Measurements from ENCODE around the gene MED1.

MED1 gene

GRCh38 chr17:39461113-39461925 lies 10.3 kb upstream of the MED1 start, which contains the start of gene CDK12 (continued):
- TF ChIP-seq ZNF311 (tag by site-specific recombination; IDR thresholded peaks at IDR 0.05; ENCODE audit: borderline replicate concordance) (no peak), ZNF701 (tag by site-specific recombination; IDR thresholded peaks at IDR 0.05) (no peak), ZNF785 (tag by site-specific recombination; IDR thresholded peaks at IDR 0.05) (no peak), ZNF549 (tag by site-specific recombination; IDR thresholded peaks at IDR 0.05) (no peak), ZFP3 (tag by site-specific recombination; IDR thresholded peaks at IDR 0.05; ENCODE audit: low read depth) (no peak), ZNF426 (tag by site-specific recombination; IDR thresholded peaks at IDR 0.05) (no peak), ZNF791 (tag by site-specific recombination; IDR thresholded peaks at IDR 0.05) (no peak), BCL11A (tag by site-specific recombination; IDR thresholded peaks at IDR 0.05; ENCODE audit: low read depth) (no peak), EGR2 (tag by site-specific recombination; IDR thresholded peaks at IDR 0.05; ENCODE audit: low read depth) (no peak), KLF9 (tag by site-specific recombination; IDR thresholded peaks at IDR 0.05; ENCODE audit: low read depth) (peak; percentile 90), INSM2 (tag by site-specific recombination; IDR thresholded peaks at IDR 0.05) (peak; percentile 87), GLI2 (tag by site-specific recombination; IDR thresholded peaks at IDR 0.05; ENCODE audit: borderline replicate concordance, low read depth) (no peak), ZNF37A (tag by site-specific recombination; IDR thresholded peaks at IDR 0.05) (no peak; the same call in 1 of the 2 replicates), ZNF214 (tag by site-specific recombination; IDR thresholded peaks at IDR 0.05; ENCODE audit: borderline replicate concordance) (no peak), ZNF26 (tag by site-specific recombination; IDR thresholded peaks at IDR 0.05) (no peak), ZNF449 (tag by site-specific recombination; IDR thresholded peaks at IDR 0.05) (peak; percentile 75; the same call in 1 of the 2 replicates), HOXC10 (CRISPR knock-in tag; IDR thresholded peaks at IDR 0.05) (no peak), ZNF48 (tag by site-specific recombination; IDR thresholded peaks at IDR 0.05) (no peak), TRIM28 (IDR thresholded peaks at IDR 0.05; ENCODE audit: borderline replicate concordance, low read length) (peak; percentile 92), ZBTB26 (tag by site-specific recombination; optimal IDR thresholded peaks at IDR 0.05) (peak; percentile 15), ZNF837 (tag by site-specific recombination; IDR thresholded peaks at IDR 0.05) (no peak), TCF7L2 (IDR thresholded peaks at IDR 0.05; ENCODE audit: borderline replicate concordance, low read depth, low read length) (peak; percentile 75; the same call in 1 of the 2 replicates), ZIC2 (tag by site-specific recombination; IDR thresholded peaks at IDR 0.05) (peak; percentile 32; the same call in 1 of the 2 replicates), SCRT2 (tag by site-specific recombination; IDR thresholded peaks at IDR 0.05) (0 out of 2 replicates have a peak, but pooled peaks have one; percentile 19), ZFHX2 (tag by site-specific recombination; conservative IDR thresholded peaks at IDR 0.05) (no peak; the same call in 1 of the 2 replicates), ZNF544 (tag by site-specific recombination; IDR thresholded peaks at IDR 0.05) (no peak), ZNF571 (tag by site-specific recombination; IDR thresholded peaks at IDR 0.05) (no peak), ZNF610 (tag by site-specific recombination; IDR thresholded peaks at IDR 0.05; ENCODE audit: borderline replicate concordance) (peak; percentile 81; the same call in 1 of the 2 replicates), KLF7 (tag by site-specific recombination; IDR thresholded peaks at IDR 0.05; ENCODE audit: borderline replicate concordance) (peak; percentile 70), ZNF670 (tag by site-specific recombination; IDR thresholded peaks at IDR 0.05; ENCODE audit: low read depth) (peak; percentile 28; the same call in 1 of the 2 replicates), OSR2 (tag by site-specific recombination; IDR thresholded peaks at IDR 0.05) (peak; percentile 83), ZBTB21 (tag by site-specific recombination; IDR thresholded peaks at IDR 0.05) (peak; percentile 42; the same call in 1 of the 2 replicates), ZNF140 (tag by site-specific recombination; IDR thresholded peaks at IDR 0.05) (no peak), ZNF530 (tag by site-specific recombination; IDR thresholded peaks at IDR 0.05; ENCODE audit: low read depth) (no peak), GLIS2 (tag by site-specific recombination; IDR thresholded peaks at IDR 0.05) (peak; percentile 35), ZNF174 (tag by site-specific recombination; IDR thresholded peaks at IDR 0.05) (no peak)

Data from HEK293 (cell line).